HG03521 (cell line): ENCODE measurements around the gene MTCL1.

Source experiments
- ATAC-seq: cut with Tn5 transposase; IDR thresholded peaks from one replicate; pipeline ENCODE4 v1.9.1; 2021; ENCODE audit warnings: mild to moderate bottlenecking, moderate library complexity; ENCODE audit not compliant: unreplicated experiment

Gene MTCL1

DNA sequence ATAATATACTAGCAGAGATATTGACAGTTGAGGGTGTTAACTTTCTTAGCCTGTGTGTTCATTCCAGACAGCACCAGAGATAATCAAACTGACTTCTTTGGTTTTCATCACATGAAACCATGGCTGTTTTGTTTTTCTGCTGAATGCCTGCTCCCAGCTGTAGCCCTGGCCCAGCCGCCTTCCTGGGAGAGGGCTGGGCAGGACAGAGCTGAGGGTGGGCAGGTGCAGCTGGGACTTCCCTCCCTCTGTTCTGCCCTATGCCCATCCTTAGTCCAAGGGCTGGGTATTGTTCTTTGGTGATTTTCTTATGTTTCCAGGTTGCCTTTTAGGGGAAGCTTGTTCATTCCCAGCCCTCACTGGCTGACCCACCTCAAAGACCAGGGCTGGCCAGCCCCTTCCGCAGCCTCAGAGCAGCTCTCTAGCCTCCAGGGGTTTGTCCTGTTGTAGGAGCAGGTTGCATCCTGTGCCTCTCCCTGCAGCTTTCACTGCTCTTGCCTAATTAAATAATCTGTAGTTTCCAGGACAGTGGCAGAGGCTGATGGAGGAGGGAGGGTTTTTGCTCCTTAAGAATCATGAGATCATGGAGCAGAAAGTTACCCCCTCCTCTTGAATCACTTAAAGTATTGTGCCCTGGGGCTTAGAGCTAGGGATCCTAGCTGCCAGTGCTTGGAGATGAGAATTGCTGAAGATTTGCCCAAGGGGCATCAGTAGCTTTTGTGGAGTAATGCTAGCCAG lies 61.4 kb downstream of the MTCL1 start:
- ATAC-seq: no peak

DNA sequence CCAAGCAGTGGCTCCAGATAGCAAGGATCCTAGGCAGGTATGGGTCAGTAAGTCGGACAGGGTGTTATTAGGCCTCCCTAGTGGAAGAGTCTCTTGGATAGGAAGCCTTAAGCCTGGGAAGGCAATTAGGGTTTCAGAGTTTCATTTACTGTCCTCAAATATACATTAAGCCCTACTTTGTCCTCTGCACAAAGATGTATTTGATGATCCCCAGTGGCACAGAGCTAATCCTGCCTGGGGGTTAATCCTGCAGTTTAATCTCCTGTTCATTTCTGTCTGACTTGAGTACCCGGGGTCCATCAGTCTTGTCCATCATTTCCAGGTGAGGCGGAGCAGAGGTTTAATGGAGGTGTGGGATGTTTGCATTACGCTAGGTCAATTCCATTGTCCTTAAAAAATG lies 62.0 kb downstream of the MTCL1 start:
- ATAC-seq: no peak

DNA sequence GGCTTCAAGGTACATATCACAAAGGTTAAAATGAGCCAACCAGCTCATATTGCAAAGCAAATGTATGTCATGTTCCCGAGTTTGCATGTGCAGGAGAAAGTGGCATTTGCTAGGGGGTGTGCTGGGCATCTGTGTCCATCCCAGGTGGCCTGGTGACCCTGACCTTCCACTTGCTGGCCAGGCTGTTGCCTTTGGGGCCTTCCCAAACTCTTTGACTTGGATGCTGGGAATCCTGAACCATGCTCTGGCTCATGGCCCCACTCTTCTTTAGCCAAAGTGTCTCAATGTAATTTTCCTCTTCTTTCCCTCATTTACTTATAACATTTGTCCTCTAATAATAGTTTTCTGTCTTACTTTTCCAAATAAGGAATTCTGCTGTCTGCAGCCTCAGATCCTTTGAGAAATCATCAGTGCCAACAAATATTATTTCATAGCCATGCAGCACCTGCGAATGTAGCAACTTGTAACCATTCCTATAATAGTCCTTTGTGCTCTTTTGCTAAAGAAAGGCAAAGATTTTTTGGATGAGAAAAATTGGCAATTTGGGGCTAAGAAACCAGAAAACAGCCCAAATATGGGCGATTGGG lies 64.2 kb downstream of the MTCL1 start:
- no peak for ATAC-seq

DNA sequence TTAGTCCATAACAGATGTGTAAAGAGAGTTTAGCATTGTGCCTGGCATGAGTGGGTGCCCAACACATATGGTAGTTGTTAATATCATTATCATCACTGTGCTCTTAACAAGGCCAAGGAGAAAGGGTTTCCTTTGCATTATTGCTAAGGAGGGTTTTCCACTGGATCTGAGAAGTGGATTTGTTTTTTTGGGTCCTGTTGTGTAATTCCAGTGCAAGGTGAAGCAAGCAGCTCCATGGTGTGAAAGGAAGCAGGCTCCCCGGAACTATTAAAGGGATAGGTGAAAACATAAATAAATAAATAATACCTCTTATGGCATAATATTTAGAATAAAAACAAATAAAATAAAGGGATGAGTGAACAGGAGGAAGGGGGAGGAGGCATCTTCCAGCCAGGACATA lies 65.3 kb downstream of the MTCL1 start:
- no peak for ATAC-seq

DNA sequence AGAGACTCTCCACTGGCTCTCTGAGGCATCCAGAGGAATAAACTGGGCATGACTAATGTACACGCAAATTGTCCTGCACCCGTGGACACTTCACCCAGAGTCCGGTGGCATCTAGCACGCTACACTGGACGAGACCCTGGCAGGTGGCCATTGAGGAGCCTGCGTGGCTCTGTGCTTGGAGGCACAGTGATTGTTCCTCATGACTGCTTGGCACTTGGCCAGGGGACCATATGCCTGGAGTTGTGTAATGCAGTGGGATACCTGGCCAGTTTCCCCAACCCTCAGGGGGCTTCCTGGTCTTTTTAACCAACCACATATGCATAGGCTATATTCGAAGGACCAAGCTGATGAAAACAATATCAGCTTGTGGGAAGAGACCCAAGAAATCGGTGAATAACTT lies 66.6 kb downstream of the MTCL1 start:
- no peak for ATAC-seq

DNA sequence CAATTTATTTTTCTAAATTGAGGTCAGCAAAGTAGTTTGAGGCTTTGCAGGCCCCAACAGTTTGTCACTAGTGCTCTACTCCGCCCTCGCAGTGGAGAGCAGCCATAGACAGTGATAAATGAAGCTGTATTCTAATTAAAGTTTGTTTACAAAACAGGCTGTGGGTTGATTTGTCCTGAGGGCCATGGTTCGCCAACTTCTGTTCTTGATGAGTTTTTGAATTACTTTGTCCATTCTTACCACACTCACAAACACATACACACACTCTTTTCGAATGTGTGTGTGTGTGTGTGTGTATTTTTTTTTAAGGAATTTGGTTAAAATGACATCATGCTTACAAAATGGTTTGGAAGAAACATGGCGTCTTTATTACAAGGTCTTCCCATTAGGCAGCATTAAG lies 68.6 kb downstream of the MTCL1 start:
- ATAC-seq: no peak

DNA sequence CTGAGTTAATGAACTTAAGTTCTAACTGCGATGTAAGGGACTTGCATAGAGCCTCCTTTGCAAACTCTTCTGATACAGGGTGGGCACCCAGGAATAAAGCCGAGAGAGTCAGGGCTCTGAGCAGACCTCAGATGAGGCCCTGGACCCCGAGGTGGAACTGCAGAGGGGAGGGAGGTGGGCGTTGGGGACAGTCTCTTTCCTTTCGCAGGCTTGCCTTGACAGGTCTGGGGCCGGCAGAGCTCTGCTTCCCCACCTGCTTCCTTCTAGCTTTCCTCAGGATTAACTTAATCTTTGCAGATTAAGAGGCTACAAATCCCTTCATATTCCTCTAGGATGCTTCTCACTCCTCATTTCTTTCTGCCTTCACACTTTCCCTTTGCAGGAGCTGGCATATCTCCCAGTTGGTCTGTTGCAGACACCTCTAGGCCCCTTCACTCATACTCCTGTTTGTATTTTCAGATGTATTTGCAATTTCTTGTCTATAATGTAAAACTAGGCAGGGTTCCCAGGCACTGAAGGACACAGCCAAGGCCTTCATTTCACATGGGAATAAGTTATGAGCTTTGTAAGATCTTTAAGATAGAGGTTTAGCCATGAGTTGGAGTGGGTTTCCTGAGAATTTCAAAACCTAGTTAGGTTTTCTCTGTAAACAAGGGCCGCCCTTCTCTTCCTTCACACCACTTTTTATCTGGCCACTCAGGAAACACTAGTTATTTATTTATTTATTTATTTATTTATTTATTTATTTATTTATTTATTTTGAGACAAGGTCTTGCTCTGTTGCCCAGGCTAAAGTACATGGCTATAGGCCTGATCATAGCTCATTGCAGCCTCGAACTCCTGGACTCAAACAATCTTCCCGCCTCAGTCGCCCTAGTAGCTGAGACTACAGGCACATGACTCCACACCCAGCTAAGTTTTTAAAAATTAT lies 70.9 kb downstream of the MTCL1 start:
- ATAC-seq: no peak

DNA sequence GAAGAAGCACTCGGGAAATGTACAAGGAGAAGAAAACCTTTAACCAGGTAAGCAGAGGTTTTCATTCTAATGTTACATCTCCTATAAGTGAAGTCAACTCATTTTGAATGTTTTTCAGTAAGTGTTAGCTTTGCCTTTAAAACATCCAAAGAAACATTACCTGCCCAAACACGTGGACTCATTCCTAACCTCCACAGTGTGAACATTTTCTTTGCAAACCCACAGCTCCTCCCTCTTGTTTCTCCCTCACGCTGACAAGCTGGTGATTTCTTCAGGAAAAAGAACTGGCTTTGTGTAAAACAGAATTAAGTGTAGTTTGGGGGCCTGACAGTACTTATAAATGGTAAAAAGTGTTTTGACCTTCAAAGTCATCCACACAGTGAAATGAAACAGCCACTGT lies 72.5 kb downstream of the MTCL1 start:
- no peak for ATAC-seq

DNA sequence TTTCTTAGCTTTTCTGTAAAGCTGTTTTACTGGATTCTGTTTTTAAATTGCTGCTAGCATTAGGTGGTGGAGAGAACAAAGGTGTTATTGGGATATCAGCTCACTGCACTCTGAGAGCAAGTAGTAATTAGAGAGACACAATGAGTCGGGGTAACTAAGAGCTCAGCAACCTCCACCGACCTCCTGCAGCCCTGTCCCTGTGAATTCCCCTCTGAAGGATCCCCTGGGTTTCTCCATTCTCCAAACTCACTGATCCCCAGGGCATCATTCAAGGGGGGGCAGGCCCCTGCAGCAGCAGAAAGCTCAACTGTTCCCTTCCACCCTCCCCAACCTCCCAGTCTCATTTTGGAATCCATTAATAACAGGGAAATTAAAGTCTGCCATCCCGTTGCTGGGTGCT lies 73.0 kb downstream of the MTCL1 start:
- no peak for ATAC-seq

DNA sequence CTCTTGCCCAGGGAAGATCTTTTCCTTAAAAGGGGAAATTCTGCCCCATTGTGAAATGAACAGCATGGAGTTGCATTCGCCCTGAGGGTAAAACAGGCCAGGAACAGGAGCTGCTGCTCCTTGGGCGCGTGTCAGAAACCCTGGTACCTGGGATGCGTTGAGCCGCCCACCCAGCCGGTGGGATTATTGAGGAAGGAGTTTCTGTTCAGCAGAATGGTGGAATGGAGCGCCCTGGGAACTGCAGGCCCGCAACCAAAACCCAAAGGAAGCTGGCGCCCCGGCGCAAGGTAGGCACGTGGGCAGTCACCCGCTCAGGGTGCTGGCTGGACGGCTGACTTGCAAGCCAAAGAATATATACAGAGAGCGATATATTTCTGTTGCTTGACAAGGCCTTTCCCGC lies 73.5 kb downstream of the MTCL1 start:
- ATAC-seq: no peak

DNA sequence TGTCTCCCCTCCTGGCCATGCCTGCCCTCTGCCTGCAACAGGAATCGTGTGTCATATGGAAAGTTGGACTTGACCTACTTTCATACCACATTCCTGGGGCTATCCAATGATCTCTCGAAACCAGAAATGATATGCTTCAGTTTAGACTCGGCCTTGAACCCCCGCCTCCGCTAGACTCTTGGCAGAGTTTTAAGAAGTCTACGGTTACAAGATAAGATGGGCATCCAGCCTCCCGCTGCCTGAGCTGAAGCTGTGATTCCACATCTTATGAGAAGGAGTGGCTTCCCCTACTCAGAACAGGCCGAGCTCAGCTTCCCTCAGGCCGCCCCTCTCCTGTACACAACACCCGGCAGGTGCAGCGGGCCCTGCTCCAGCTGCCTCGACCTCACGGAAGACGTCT lies 73.9 kb downstream of the MTCL1 start:
- ATAC-seq: no peak

DNA sequence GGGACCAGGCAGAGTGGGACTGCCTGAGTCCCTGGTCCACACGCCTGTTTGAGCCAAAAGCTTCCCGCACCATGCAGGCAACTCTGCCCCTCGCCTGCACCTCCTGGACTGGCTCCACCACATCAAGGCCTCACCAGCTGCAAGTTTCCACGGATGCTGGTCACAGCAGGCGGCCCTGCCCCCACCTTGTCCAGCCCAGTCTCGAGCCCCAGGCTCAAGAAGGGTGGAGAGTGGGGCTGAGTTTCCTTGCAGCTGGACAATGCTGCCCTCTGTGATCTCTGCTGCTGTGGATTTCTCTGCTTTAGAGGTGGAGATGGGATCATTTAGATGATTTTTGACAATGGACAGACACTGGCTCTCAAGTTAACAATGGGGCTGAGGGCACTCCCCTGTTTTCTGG lies 74.9 kb downstream of the MTCL1 start:
- no peak for ATAC-seq

DNA sequence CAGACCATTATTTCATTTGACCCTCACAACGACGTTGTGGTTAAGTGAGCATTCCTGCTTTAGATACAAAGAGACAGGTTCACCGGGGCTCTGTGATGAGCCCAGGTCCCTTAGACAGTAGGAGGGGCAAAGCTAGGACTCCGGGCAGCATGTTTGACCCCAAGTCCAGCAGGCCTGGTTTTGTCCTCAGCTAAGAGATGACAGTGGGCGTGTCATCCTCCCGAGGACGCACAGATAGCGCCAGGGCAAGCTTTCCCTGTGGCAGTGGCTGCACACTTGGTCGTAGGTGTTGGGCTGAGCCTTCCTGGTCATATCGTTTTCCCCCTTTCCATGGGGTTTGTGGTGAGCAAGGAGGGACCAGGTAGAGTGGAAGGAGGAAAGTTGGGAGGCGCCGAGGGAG lies 76.3 kb downstream of the MTCL1 start:
- ATAC-seq: no peak

DNA sequence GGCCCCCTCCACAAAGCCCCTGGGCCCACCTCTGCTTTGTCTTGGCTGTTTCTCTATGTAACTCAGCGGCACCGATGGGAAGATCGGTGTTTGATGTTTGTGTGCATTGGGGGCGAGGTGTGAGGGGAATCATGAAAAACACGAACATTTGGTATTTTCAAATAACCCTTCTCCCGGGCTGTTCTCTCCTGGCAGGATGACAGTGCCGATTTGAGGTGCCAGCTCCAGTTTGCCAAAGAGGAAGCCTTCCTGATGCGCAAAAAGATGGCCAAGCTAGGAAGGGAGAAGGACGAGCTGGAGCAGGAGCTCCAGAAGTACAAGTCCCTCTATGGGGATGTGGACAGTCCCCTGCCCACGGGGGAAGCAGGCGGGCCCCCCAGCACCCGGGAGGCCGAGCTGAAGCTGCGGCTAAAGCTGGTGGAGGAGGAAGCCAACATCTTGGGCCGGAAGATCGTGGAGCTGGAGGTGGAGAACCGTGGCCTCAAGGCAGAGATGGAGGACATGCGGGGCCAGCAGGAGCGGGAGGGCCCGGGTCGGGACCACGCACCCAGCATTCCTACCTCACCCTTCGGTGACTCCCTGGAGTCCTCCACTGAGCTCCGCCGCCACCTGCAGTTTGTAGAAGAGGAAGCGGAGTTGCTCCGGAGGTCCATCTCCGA lies 78.1 kb downstream of the MTCL1 start:
- no peak for ATAC-seq

DNA sequence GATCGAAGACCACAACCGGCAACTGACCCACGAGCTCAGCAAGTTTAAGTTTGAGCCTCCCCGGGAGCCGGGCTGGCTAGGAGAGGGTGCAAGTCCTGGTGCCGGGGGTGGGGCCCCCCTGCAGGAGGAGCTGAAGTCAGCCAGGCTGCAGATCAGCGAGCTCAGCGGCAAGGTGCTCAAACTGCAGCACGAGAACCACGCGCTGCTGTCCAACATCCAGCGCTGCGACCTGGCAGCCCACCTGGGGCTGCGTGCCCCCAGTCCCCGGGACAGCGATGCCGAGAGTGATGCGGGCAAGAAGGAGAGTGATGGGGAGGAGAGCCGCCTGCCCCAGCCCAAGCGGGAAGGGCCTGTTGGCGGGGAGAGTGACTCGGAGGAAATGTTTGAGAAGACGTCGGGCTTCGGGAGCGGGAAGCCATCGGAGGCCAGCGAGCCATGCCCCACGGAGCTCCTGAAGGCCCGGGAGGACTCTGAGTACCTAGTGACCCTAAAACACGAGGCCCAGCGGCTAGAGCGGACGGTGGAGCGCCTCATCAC lies 78.7 kb downstream of the MTCL1 start:
- no peak for ATAC-seq

DNA sequence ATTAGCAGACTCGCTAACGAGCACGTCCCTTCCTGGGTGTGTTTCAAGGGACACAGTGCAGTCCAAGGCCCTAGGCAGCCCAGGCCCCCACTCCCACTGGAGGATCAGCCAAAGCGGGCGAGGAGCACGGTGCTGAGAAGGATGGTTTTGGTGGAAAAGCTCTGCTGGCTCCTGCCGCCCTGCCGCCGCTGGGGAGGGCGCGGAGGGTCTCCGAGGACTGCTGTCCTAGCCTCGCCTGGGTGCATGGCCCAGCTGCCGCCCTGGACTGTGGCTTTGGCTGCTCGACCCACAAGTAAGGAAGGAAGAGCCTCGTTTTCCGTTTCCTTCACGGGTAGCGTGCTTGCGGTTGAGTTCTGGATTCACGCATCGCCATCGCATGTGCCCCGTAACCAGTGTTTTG lies 79.9 kb downstream of the MTCL1 start:
- ATAC-seq: no peak

DNA sequence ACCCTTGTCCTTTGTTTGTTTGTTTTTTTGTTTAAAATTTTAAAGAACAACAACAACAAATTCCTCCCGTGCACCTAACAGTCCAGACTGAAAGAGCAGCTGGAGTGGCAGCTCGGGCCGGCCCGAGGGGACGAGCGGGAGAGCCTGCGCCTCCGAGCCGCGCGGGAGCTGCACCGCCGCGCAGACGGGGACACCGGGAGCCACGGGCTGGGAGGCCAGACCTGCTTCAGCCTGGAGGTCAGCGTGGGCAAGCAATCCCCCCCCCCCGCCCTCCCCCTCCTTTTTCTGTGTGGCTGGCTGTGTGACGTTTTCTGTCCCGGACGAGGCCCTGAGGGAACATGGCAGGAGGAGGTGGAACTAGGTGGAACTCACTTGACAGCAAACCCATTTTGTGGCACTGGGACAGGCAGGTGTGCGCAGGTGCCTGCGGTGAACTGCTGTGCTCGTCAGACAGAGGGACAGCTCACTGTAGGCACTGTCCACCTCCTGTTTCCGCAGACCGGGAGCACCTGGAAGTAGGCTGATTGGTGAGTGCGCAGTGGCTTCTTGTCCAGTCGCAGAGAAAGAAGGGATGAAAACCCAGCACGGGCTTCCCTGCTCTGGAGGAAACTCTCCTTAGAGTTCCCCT lies 80.6 kb downstream of the MTCL1 start:
- ATAC-seq: no peak

DNA sequence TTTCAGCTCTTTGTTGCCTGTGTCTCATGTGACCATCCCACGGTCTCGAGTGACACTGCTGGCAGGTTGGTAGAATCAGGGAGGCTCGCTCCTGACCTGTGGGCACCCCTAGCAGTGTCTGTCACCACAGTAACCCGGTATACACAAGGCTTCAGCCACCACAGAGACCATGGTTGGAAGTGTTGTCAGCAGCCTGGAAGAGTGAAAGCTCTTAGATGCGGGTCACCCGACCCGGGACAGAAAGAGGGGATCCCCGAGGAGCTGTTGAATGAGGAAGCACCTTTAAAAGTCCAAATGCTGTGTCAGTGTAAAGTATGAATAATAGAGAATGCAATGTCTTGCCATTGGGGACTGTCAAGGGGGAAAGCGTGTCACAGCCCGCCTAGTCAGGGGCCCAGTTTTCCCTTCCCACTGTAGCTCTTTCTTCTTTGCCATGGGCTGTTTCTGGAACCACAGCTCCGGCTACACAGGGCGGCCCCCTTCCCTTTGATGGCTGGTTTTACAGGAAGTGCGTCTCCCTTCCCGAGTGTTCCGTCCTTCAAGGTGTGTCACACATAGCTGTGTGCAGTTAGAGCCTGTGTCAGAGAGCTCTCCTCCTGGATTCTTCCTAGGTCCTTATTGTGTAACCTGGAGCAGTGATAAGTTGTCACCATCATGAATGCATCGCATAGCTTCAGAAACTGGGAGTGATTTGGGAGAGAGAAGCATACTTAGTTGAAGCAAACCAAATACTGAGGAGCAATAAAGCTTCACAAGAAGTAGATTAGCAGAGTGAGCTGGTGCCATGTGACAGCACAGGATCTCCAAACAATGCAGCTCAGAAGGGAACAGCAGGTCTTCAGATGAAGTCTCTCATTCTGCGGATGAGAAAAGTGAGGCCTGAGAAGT lies 81.4 kb downstream of the MTCL1 start:
- no peak for ATAC-seq

DNA sequence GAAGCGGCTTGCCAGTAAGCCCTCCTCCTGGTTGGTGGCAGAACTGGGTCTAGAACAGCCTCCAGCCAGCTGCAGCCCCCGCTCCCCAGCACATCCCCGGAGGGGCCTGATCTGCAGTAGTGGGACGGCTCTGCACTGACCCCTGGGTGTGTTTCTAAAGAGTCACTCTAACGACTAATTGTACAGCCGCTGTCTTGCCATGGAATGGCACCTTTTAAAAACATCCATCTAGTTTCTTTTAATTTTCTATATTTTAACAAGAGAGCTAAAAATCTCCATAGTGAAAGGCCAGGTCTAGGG lies 82.0 kb downstream of the MTCL1 start:
- ATAC-seq: no peak

DNA sequence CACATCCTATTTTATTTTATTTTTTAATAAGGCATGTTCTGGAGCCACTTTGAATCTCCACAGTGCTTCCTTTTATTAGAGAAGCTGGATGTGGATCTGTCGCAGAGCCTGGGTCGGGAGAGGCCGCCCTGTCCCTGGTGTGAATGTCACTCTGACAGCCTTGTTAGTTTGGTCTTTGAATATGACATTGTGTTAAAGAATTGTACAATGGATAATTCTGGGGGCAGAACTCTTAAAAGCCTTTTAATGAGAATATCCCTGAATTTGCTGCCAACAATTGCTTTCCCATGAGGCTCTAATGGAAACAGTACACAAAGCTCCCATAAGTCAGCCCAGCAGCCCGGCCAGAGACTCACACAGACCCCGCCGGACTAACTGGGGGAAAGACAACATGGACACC lies 82.4 kb downstream of the MTCL1 start:
- no peak for ATAC-seq
